ENCODE data around the gene SLC7A1.

DNA sequence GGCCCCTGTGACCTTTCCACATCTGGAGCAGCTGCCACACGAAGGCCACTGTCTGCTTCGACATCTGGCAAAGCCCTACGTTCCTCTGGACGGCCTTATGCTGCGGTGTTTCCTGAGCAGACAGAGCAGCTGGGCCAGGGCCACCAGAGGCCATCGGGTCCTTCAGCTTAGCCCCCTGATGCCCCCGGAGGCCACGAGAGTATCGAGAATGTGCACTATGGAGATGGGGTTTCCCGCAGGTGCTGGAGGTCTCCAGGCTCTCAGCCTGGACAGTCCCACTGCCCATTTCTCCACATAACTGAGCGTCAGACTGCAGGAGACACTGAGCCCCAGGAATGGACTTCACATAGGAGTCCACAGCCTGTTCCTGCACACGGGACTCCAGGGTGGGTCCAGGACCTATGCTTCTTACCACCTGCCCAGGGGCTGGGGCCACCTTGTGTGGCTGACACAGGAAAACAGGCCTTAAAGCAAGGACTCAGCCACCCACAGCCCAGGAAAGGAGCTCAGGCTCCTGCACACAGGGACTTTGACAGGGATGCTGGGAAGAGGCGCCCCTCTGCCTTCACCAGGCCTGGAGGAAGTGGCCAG lies 80.7 kb downstream of the SLC7A1 start:
- TF ChIP-seq CTCF (IDR thresholded peaks at IDR 0.05) (no peak), POLR2A (IDR thresholded peaks at IDR 0.05) (no peak)
